RKO (cell line): ENCODE results near the gene SPATA31C1.
A peak's percentile ranks its signal among the peaks of the same experiment; 100 is the strongest.
"Not testable (repeated sequence)": the region's sequence is repeated elsewhere in the genome, so short reads cannot be mapped to it uniquely, and the experiment has no call there.

Source experiments
- DNase-seq: peaks from one replicate; pipeline ENCODE4 v3.0.0-alpha.2; 2016; ENCODE audit warnings: low spot score

Gene SPATA31C1

GRCh38 chr9:87938336-87938735 lies 20.6 kb downstream of the SPATA31C1 start:
- not testable (repeated sequence) for DNase-seq

DNA sequence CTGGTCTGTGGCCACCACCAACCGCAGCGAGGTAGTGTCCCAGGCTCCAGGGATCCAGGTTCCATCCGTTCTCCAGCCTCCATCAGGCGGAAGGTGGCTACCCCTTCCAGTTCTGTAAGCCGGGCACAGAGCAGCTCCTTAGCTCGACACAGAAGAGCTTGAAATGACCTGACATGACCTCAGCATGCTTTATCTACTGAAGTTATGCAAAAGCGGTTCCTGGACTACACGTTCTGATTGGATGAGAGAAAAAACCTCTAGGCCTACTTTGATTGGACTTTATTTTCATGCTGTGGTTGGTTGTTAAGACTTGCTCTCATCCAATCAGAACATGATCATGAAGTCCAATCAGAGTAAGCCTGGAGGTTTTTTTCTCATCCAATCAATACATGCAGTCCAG lies 21.3 kb downstream of the SPATA31C1 start:
- not testable (repeated sequence) for DNase-seq

DNA sequence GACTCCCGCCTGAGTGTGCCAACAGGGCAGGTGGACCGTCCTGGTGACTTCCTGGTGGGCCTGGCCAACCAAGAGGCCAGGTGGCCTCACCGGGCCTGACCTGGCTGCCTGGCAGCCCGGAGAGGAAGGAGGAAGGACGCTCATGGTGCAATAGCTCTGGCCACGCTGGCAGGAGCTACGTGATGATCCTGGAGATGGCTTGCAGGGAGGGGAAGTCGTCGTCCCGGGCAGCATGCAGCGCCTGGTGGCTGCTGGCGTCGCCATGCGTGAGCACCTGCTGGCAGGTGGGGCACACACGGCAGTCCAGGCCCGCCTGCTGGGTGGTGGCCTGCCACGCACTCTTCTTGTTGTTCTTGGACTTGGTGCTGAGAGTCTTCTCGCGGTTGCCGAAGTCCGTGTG lies 26.3 kb downstream of the SPATA31C1 start:
- DNase-seq = no peak

GRCh38 chr9:87944682-87945081 lies 26.9 kb downstream of the SPATA31C1 start:
- DNase-seq = no peak

GRCh38 chr9:87950296-87950695 lies 32.5 kb downstream of the SPATA31C1 start:
- no peak for DNase-seq

GRCh38 chr9:87950765-87951488 lies 33.2 kb downstream of the SPATA31C1 start:
- peak; percentile 59 for DNase-seq

GRCh38 chr9:87954230-87954629 lies 36.5 kb downstream of the SPATA31C1 start:
- no peak for DNase-seq

DNA sequence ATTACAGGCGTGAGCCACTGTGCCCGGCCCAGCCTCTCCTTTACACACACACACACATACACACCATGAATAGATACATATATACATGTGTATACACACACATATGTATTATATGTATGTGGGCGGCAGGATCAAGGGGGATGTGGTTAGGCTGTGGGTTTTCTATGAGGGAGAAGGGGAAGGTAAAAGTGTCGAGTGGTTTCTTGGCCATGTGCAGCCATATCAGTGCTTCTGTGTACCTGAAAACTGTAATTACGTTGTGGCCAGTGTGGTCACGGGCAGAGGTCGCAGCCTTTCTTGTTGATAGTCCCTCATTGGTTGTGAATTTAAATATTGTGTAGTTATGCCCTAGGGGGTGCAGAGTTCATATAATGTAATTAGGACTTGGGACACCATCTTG lies 40.1 kb downstream of the SPATA31C1 start:
- no peak for DNase-seq

DNA sequence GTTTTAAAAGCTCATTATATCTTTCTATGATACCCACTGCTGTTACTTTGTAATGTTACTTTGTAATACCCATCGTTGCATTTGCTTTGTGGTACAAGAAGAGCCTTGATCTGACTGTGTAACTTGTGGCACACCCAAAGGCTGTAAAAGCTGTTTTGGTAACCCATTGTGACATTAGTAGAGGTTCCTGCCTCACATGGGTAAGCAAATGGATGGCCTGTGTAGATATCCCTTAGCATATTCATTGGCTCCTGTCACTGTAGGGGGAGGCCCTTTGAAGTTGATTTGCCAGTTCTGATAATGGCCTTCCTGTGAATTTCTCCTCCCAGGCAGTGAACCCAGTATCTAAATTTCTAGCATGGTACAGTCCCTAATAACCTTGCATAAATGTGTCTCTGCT lies 40.8 kb downstream of the SPATA31C1 start:
- no peak for DNase-seq

DNA sequence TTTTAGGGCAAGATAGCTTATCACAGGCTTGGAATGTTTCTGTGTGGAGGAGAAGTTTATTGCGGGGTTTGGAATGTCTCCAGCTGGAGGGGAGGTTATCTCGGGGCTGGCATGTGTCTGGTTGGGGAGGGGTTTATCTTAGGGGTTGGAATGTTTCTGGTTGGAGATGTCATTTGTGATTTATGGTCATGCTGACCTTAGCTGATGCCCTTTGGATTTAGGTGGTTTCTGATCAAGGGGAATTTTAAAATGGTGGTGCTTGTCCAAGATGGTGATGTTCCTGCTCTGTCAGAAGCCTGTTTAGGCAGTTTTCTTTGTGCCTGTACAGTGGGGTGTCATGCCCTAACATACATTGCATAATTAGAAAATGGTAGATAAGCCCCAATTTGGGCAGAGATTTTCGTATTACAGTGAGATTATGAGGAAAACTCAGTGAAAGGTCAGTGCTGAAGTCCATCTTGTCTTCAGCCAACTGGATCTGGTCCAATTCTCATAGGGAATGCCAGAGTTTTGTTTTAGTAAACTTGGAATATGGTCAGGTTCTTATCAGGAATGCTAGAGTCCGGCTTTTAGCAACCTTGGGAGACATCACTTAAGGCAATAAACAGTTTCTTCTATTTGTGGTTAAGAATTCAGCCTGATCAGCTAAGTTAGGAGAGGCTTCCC lies 42.3 kb downstream of the SPATA31C1 start:
- no peak for DNase-seq

DNA sequence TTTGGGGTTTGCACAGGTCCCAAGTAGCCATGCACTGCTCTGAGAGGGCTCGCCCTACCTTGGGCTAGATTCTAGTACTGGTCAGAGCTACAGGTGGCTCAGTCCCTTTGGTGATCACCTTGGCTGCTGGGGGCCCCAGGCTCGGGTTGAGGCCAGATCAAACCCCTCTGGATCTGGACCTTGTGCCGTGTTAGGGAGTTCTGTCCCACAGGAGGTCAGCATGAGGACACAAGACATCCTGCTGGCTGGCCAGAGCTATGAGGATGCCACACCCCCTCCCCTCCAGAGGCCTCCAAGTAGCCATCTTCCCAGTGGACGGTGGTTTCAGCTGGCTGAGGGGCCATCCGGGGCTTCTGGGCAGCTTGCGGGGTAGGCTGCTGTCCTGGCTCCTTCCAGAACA lies 46.0 kb downstream of the SPATA31C1 start:
- DNase-seq = no peak

DNA sequence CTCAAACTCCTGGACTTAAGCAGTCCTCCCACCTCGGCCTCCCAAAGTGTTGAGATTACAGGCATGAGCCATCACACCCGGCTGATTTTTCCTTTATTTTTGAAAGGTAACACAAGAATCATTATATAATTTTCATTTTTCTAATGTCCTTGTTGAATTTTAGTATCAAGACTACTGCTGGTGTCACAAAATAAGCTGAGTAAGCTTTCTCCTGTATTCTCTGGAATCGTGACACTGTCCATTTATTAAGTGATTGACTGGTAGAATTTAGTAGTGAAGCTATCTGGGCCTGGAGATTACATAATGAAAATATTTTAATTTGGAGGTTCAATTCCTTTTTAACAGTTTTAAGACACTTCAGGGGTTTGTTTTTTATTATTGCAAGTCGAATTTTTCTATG lies 47.1 kb downstream of the SPATA31C1 start:
- no peak for DNase-seq

DNA sequence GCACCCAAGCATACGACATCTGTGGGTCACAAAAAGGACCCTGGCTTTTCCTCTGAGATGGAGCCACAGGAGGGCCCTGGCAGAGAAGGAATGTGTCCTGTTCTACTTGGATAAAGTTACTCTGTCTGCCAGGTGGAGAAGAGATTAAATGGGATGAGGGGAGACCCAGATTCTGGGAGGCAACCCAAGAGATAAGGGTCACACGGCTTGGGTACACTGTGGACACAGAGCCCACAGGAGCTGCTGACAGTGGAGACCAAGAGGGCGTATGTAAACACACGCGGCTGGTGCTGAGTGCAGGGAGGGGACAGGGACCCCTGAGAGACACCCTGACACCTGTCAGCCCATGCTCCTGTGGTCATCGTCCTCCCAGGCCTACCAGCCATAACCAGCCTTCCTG lies 50.4 kb downstream of the SPATA31C1 start:
- DNase-seq = no peak

DNA sequence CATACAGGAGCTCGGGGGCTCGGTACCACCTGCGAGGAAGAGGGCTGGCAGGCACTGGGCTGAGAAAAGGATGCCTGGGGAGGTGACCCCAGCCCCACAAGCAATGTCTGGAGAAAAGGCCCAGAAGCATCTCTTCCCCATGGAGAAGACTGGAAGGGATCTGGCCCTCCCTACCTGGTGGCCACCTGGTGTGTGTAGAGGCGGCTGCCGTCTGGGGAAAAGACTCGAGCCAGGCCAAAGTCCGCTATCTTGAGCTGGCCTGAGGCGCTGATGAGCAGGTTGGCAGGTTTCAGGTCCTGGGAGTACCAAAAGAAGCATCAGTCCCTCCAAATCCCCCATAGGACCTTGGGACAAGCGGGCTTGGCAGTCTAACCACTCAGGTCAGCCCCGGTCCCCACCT lies 52.8 kb downstream of the SPATA31C1 start:
- no peak for DNase-seq

GRCh38 chr9:87973122-87973521 lies 55.4 kb downstream of the SPATA31C1 start:
- peak; percentile 36 for DNase-seq
